ENCODE data around the gene JAZF1.

GRCh38 chr7:27866828-27867672 lies 313.5 kb downstream of the JAZF1 start:
- TF ChIP-seq POLR2A (IDR thresholded peaks at IDR 0.05; ENCODE audit: low read depth) = no peak
- no peak for TF ChIP-seq POLR2AphosphoS5 (IDR thresholded peaks at IDR 0.05)
- TF ChIP-seq, protein P1, sequence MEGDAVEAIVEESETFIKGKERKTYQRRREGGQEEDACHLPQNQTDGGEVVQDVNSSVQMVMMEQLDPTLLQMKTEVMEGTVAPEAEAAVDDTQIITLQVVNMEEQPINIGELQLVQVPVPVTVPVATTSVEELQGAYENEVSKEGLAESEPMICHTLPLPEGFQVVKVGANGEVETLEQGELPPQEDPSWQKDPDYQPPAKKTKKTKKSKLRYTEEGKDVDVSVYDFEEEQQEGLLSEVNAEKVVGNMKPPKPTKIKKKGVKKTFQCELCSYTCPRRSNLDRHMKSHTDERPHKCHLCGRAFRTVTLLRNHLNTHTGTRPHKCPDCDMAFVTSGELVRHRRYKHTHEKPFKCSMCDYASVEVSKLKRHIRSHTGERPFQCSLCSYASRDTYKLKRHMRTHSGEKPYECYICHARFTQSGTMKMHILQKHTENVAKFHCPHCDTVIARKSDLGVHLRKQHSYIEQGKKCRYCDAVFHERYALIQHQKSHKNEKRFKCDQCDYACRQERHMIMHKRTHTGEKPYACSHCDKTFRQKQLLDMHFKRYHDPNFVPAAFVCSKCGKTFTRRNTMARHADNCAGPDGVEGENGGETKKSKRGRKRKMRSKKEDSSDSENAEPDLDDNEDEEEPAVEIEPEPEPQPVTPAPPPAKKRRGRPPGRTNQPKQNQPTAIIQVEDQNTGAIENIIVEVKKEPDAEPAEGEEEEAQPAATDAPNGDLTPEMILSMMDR (IDR thresholded peaks at IDR 0.05) = no peak
